ENCODE data around the gene ARRB1. TPM values are rescaled to one million over a fixed set of nuclear protein-coding genes. Genes with fewer than 3 reads are reported as not detected.

ARRB1 gene
- total RNA-seq, 4 donors from 2014 or later, result 26.3 to 104 (median 29.3) TPM

- intact Hi-C loops (cut with DNase I; ENCODE audit: low total_unique reads), result loop anchor here (10.0 kb wide), 1 partner anchor 219 kb away; no protein-coding TSS in a partner anchor
- 77 to 81% methylated on average over 10 of the region's 10 CpGs for WGBS, 2 donors
- no peak overlapping the region for H3K4me3 ChIP-seq (ENCODE audit: low read depth, poor library complexity, severe bottlenecking)
- DNase-seq (ENCODE audit: low spot score in 2 of 2), result peak in 1 of 2 donors; percentile 53
- TF ChIP-seq CTCF (IDR thresholded peaks at IDR 0.05), result no peak
- TF ChIP-seq POLR2A (IDR thresholded peaks at IDR 0.05), result no peak
These were observed 107.2 kb downstream of the ARRB1 start for GRCh38 chr11:75244052-75244814.

DNA sequence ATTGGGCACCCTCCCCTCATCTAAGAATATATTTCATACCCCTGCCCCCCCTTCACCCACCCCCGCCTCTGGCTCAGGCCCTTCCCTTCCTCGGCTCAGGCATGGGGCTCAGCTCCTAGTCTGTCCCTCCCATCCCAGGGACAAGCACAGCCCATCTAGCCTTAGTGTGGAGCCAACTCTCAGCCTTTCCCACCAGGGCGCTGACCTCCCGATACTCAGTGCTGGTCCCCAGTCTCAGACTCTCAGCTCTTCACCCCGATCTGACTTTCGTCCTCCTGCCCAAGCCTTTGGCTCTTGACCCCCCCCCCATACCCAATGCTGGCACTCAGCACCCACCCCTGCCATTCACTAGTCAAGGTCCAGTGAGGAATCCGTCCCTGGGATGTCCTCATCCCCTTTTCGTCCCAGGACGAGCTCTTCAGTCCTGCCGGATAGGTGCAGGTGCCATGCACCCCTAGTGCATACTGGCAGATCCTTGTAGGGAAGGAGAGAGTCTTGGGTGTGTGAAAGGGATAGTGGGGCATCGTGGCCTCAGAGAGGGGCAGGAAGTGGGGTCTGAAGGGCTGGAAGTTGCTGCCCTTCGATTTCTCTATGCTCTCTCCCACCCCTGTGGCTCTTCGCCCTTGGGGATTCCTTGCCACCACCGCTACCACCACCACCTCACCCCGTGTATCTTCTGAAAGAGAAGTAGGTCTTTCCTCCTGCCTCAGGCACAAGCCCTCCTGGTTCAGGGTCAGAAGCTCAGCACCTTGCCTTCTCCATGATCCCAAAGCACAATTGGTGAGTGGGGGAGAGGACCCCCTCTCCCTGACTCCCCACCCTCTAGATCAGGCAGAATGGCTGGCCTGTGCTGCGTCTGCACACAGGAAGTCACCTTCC, 108.5 kb downstream of the ARRB1 start:
- WGBS, 2 donors, result 81 to 82% methylated on average over 16 of the region's 16 CpGs
- intact Hi-C loops (cut with DNase I; ENCODE audit: low total_unique reads), result loop anchor here (10.0 kb wide), 1 partner anchor 218 kb away; no protein-coding TSS in a partner anchor
- peak in 1 of 2 donors; percentile 80 for DNase-seq (ENCODE audit: low spot score in 2 of 2)
- no peak for TF ChIP-seq CTCF (IDR thresholded peaks at IDR 0.05)
- H3K4me3 ChIP-seq (ENCODE audit: low read depth, poor library complexity, severe bottlenecking), result no peak overlapping the region

DNA sequence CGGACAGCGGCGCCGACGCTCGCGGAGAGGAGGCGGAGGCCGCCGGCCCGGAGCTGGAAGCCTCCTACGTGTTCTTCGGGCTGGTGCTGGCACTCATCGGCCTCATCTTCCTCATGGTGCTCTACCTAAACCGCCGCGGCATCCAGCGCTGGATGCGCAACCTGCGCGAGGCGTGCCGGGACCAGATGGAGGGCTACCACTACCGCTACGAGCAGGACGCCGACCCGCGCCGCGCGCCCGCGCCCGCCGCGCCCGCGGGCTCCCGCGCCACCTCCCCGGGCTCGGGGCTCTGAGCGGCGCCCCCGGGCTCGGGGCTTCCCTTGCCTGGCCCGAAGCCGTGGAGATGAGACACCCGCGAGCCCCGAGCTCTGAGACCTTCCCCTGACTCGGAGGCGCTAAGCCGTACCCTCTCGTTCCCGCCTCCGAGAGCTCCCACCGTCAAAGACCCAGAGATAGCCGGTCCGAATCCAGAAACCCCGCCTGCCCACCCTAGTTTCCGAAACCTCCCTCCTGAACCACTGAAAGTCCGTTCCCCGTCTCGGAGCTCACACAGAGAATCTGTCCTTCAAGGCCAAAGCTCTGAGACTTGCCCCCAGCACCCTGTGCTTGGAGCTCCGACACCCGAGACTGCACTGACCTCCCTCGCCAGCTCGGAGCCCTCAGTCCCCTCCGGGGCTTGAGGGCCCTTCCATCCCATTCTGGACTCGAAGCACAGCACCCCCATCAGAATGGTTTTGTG, 109.4 kb downstream of the ARRB1 start:
- DNase-seq (ENCODE audit: low spot score in 2 of 2), result peak in 1 of 2 donors; percentile 82
- no peak for TF ChIP-seq CTCF (IDR thresholded peaks at IDR 0.05)
- H3K4me3 ChIP-seq (ENCODE audit: low read depth, poor library complexity, severe bottlenecking), result no peak overlapping the region
- WGBS, 2 donors, result 12 to 22% methylated on average over 26 to 66 of the region's 72 CpGs
- intact Hi-C loops (cut with DNase I; ENCODE audit: low total_unique reads), result loop anchor here (10.0 kb wide), 1 partner anchor 217 kb away; no protein-coding TSS in a partner anchor

- DNase-seq (ENCODE audit: low spot score in 2 of 2), result peak; percentile 63 to 94
- H3K4me3 ChIP-seq (ENCODE audit: low read depth, poor library complexity, severe bottlenecking), result no peak overlapping the region
- intact Hi-C loops (cut with DNase I; ENCODE audit: low total_unique reads), result loop anchor here (10.0 kb wide), 1 partner anchor 216 kb away; no protein-coding TSS in a partner anchor
- WGBS, 2 donors, result 1% methylated on average over 27 to 54 of the region's 140 CpGs
- TF ChIP-seq CTCF (IDR thresholded peaks at IDR 0.05) (no peak), POLR2A (IDR thresholded peaks at IDR 0.05) (no peak)
These were observed 110.2 kb downstream of the ARRB1 start for GRCh38 chr11:75241036-75241905.
